Heart left ventricle (tissue), 13 donors: ENCODE results near the gene HSPB9.

Source experiments
- POLR2A ChIP-seq, 2 donors: fragments of 450-650 bp; IDR thresholded peaks; one replicate each; pipeline ENCODE4 v1.6.1; 2017; ENCODE audit warnings: antibody characterized with exemption in 2 of 2, mild to moderate bottlenecking in 2 of 2, moderate library complexity in 2 of 2
- TF ChIP-seq, protein P1 (sequence below), 12 donors: fragments of 200-600 bp; sonication (generic) in 4 of 12; IDR thresholded peaks; one replicate each; pipeline versions ENCODE4 v1.5.0 to v1.8.0; 2018 to 2022; ENCODE audit warnings: antibody characterized with exemption in 12 of 12, mild to moderate bottlenecking in 5 of 12
- donor health status: ischemic (EF 13 %, LVEDD 7.1; RV severe dilation, severe dysfunction).
- donor health status: DM: no; HTN: yes; CAD: no.
- donor health status: DM: no; HTN: no; CAD: no.
- donor health status: ischemic (EF 25% LVEDD 6.9; RV normal size, moderate dysfunction).
- donor health status: ischemic (EF 25% LVEDD 5.7; RV mildly dilated, moderate dysfunction).
- donor health status: ischemic (EF 35%, LVEDD 5.7; RV mildly dilated, moderate dysfunction).
- donor health status: nonischemic (EF 11% LVEDD 7.7; RV severe dilation, severe dysfunction).
- donor health status: DM: yes; HTN: yes; CAD: no.
- donor health status: PGD.
- donor health status: ischemic (EF 29% LVEDD 5.4; RV normal size, mild dysfunction).
- donor health status: nonischemic (EF 23%, LVEDD 6.1; RV moderate dilation, normal function).

DNA sequence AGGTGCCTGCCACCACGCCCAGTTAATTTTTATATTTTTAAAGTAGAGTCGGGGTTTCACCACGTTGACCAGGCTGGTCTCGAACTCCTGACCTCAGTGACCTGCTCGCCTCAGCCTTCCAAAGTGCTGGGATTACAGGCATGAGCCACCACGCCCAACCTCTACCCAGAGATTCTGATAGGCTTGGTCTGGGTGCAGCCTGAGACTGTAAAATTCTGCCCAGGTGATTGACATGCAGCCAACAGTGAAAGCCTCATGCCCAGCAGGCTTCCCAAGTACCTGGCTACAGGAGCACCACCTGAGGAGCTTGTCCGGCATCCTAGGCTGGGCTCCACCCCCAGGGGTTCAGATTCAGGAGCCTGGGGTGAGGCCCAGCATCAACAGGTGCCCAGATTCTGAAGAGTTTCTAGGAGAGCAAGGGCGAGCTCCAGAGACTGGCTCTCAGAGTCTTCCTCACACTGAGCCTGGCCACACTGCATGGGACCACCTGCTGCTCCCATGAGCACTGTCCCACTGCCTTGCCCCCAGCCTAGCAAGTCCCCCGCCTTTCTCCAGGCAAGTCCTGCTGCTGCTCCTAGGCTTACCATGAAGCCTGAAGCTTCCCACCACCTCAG is 41.0 kb upstream of the HSPB9 start:
- TF ChIP-seq, protein P1, sequence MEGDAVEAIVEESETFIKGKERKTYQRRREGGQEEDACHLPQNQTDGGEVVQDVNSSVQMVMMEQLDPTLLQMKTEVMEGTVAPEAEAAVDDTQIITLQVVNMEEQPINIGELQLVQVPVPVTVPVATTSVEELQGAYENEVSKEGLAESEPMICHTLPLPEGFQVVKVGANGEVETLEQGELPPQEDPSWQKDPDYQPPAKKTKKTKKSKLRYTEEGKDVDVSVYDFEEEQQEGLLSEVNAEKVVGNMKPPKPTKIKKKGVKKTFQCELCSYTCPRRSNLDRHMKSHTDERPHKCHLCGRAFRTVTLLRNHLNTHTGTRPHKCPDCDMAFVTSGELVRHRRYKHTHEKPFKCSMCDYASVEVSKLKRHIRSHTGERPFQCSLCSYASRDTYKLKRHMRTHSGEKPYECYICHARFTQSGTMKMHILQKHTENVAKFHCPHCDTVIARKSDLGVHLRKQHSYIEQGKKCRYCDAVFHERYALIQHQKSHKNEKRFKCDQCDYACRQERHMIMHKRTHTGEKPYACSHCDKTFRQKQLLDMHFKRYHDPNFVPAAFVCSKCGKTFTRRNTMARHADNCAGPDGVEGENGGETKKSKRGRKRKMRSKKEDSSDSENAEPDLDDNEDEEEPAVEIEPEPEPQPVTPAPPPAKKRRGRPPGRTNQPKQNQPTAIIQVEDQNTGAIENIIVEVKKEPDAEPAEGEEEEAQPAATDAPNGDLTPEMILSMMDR (IDR thresholded peaks at IDR 0.05): no peak
- TF ChIP-seq POLR2A (IDR thresholded peaks at IDR 0.05): no peak
